ENCODE results near the gene LRBA.
A peak's percentile ranks its signal among the peaks of the same experiment; 100 is the strongest.
"Not testable (repeated sequence)": the region's sequence is repeated elsewhere in the genome, so short reads cannot be mapped to it uniquely, and the experiment has no call there.

Gene LRBA

GRCh38 chr4:151035328-151035727, 20.2 kb upstream of the LRBA start:
- no peak overlapping the region for H3K4me3 ChIP-seq (ENCODE audit: low read depth, low read length)

GRCh38 chr4:151034829-151035228, 19.7 kb upstream of the LRBA start:
- no peak overlapping the region for H3K4me3 ChIP-seq (ENCODE audit: low read depth, low read length)
- no peak for DNase-seq (ENCODE audit: low read depth)

More at GRCh38 chr4:151035328-151035727, 20.2 kb upstream of the LRBA start:
- no peak for DNase-seq (ENCODE audit: low read depth)
- TF ChIP-seq, protein P1, sequence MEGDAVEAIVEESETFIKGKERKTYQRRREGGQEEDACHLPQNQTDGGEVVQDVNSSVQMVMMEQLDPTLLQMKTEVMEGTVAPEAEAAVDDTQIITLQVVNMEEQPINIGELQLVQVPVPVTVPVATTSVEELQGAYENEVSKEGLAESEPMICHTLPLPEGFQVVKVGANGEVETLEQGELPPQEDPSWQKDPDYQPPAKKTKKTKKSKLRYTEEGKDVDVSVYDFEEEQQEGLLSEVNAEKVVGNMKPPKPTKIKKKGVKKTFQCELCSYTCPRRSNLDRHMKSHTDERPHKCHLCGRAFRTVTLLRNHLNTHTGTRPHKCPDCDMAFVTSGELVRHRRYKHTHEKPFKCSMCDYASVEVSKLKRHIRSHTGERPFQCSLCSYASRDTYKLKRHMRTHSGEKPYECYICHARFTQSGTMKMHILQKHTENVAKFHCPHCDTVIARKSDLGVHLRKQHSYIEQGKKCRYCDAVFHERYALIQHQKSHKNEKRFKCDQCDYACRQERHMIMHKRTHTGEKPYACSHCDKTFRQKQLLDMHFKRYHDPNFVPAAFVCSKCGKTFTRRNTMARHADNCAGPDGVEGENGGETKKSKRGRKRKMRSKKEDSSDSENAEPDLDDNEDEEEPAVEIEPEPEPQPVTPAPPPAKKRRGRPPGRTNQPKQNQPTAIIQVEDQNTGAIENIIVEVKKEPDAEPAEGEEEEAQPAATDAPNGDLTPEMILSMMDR (IDR thresholded peaks at IDR 0.05; ENCODE audit: insufficient read depth, low read depth, low read length, missing control alignments), result no peak

GRCh38 chr4:151031831-151032605, 16.9 kb upstream of the LRBA start:
- H3K4me3 ChIP-seq (ENCODE audit: low read depth, low read length), result peak overlapping the region; percentile 45
- TF ChIP-seq, protein P1 (IDR thresholded peaks at IDR 0.05; ENCODE audit: insufficient read depth, low read depth, low read length, missing control alignments), result no peak
- DNase-seq (ENCODE audit: low read depth), result peak; percentile 59

More at GRCh38 chr4:151034829-151035228, 19.7 kb upstream of the LRBA start:
- TF ChIP-seq, protein P1 (IDR thresholded peaks at IDR 0.05; ENCODE audit: insufficient read depth, low read depth, low read length, missing control alignments), result no peak

DNA sequence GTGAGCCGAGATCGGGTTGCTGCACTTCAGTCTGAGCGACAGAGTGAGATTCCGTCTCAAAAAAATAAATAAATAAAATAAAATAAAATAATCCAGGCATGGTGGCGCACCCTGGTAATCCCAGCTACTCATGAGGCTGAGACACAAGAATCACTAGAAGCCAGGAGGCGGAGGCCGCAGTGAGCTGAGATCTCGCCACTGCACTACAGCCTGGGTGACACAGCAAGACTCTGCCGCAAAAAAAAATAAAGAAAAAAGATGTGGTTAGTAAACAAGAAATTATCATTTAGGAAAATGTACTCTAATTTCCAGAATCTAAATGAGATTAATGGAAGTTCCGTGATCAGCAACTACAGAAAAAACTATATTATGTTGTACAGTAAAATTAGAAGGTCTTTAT, 14.5 kb upstream of the LRBA start:
- no peak for DNase-seq (ENCODE audit: low read depth)
- H3K4me3 ChIP-seq (ENCODE audit: low read depth, low read length), result no peak overlapping the region
- TF ChIP-seq, protein P1 (IDR thresholded peaks at IDR 0.05; ENCODE audit: insufficient read depth, low read depth, low read length, missing control alignments), result no peak

GRCh38 chr4:151029006-151029405, 13.9 kb upstream of the LRBA start:
- not testable (repeated sequence) for H3K4me3 ChIP-seq (ENCODE audit: low read depth, low read length)

DNA sequence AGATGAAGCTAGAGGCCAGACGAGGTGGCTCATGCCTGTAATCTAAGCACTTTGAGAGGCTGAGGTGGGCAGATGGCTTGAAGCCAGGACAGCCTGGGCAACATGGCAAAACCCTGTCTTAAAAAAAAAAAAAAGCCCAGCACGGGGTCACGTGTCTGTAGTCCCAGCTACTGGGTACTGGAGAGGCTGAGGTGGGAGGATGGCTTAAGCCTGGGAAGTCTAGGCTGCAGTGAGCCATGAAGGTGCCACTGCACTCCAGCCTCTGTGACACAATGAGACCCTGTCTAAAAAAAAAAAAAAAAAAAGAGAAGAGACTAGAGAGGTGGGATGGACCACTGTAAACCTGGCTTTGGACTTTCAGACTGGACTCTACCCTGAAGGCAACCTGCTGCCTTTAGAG, 10.7 kb upstream of the LRBA start:
- no peak for DNase-seq (ENCODE audit: low read depth)
- TF ChIP-seq, protein P1 (IDR thresholded peaks at IDR 0.05; ENCODE audit: insufficient read depth, low read depth, low read length, missing control alignments), result no peak
- no peak overlapping the region for H3K4me3 ChIP-seq (ENCODE audit: low read depth, low read length)

More at GRCh38 chr4:151029006-151029405, 13.9 kb upstream of the LRBA start:
- not testable (repeated sequence) for DNase-seq (ENCODE audit: low read depth)

DNA sequence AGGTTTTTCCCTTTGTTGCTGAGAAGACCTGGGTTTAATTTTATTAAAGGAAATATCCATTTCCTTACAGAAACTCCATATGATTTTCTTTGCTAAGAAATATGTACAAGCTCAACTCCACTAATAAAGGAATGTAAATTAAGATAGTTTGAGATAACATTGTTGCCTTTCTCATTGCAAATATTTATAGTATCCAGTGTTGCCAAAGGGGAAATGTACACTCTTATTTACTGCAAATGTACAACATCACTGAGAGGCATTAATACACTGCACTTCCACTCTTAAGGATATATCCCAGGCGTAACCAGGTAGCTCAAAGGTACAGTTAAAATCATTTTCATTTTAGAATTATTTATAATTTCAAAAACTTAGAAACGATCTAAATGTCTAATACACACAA, 7.5 kb upstream of the LRBA start:
- TF ChIP-seq, protein P1 (IDR thresholded peaks at IDR 0.05; ENCODE audit: insufficient read depth, low read depth, low read length, missing control alignments), result no peak
- H3K4me3 ChIP-seq (ENCODE audit: low read depth, low read length), result no peak overlapping the region
- no peak for DNase-seq (ENCODE audit: low read depth)

Measured in GM12865 (cell line).